Measurements from ENCODE around the gene SRCIN1. TPM values are rescaled to one million over a fixed set of nuclear protein-coding genes. Genes with fewer than 3 reads are reported as not detected.

SRCIN1 gene
- total RNA-seq, 4 donors from 2014 or later: 1.8 to 8.8 (median 5.2) TPM

GRCh38 chr17:38566666-38567031, 39.1 kb downstream of the SRCIN1 start:
- DNase-seq: no peak
- Histone ChIP-seq H3K27me3 (peaks cover 88% of the 10 kb centered on the region), H3K9me3 (no peaks in the 10 kb centered on the region), H3K36me3 (no peaks in the 10 kb centered on the region), H3K27ac (no peak overlapping the region), H3K4me3 (no peak overlapping the region), H3K4me1 (peaks cover 0 to 3% (median 0%) of the 10 kb centered on the region in 4 donors)
- intact Hi-C loops (cut with DNase I; ENCODE audit: low total_unique reads) (no loop called here), in situ Hi-C loops (cut with MboI; ENCODE audit: low pct_ligation_motif_present in 1 of 4, low pct_unique_long_range_greater_than_20kb in 1 of 4, low sequenced_read_pairs in 3 of 4) (loop anchor here in 2 of 4 donors (10.0 to 25.0 kb wide), 2 partner anchors 88 to 96 kb away; partner anchors contain the start of gene EPOP (in 1 of the 2))
- TF ChIP-seq POLR2A (IDR thresholded peaks at IDR 0.05) (no peak), POLR2AphosphoS5 (IDR thresholded peaks at IDR 0.05) (no peak), EP300 (IDR thresholded peaks at IDR 0.05; ENCODE audit: low read depth) (no peak)
- TF ChIP-seq, protein P1, sequence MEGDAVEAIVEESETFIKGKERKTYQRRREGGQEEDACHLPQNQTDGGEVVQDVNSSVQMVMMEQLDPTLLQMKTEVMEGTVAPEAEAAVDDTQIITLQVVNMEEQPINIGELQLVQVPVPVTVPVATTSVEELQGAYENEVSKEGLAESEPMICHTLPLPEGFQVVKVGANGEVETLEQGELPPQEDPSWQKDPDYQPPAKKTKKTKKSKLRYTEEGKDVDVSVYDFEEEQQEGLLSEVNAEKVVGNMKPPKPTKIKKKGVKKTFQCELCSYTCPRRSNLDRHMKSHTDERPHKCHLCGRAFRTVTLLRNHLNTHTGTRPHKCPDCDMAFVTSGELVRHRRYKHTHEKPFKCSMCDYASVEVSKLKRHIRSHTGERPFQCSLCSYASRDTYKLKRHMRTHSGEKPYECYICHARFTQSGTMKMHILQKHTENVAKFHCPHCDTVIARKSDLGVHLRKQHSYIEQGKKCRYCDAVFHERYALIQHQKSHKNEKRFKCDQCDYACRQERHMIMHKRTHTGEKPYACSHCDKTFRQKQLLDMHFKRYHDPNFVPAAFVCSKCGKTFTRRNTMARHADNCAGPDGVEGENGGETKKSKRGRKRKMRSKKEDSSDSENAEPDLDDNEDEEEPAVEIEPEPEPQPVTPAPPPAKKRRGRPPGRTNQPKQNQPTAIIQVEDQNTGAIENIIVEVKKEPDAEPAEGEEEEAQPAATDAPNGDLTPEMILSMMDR (IDR thresholded peaks at IDR 0.05): no peak
- 67 to 72% methylated on average over 4 to 5 of the region's 5 CpGs for WGBS, 2 donors (ENCODE audit: low coverage in 1 of 2)

- Histone ChIP-seq H3K9me3 (no peaks in the 10 kb centered on the region), H3K36me3 (no peaks in the 10 kb centered on the region), H3K27me3 (peaks cover 88% of the 10 kb centered on the region), H3K27ac (no peak overlapping the region), H3K4me1 (peaks cover 0 to 3% (median 0%) of the 10 kb centered on the region in 4 donors), H3K4me3 (no peak overlapping the region)
- intact Hi-C loops (cut with DNase I; ENCODE audit: low total_unique reads): no loop called here
- DNase-seq: no peak
- in situ Hi-C loops (cut with MboI; ENCODE audit: low pct_ligation_motif_present in 1 of 4, low pct_unique_long_range_greater_than_20kb in 1 of 4, low sequenced_read_pairs in 3 of 4): loop anchor here in 2 of 4 donors (10.0 to 25.0 kb wide), 2 partner anchors 89 to 96 kb away; partner anchors contain the start of gene EPOP (in 1 of the 2)
- 60 to 62% methylated on average over 2 to 9 of the region's 10 CpGs for WGBS, 2 donors (ENCODE audit: low coverage in 1 of 2)
- TF ChIP-seq POLR2A (IDR thresholded peaks at IDR 0.05) (no peak), EP300 (IDR thresholded peaks at IDR 0.05; ENCODE audit: low read depth) (no peak)
- TF ChIP-seq, protein P1 (IDR thresholded peaks at IDR 0.05): no peak
These were observed 39.7 kb downstream of the SRCIN1 start for GRCh38 chr17:38565853-38566665.

GRCh38 chr17:38564869-38565268, 40.9 kb downstream of the SRCIN1 start:
- Histone ChIP-seq H3K9me3 (no peaks in the 10 kb centered on the region), H3K4me1 (peaks cover 2 to 4% (median 3%) of the 10 kb centered on the region in 4 donors), H3K27me3 (peaks cover 89% of the 10 kb centered on the region), H3K27ac (no peak overlapping the region), H3K36me3 (no peaks in the 10 kb centered on the region), H3K4me3 (no peak overlapping the region)
- TF ChIP-seq POLR2A (IDR thresholded peaks at IDR 0.05): no peak
- intact Hi-C loops (cut with DNase I; ENCODE audit: low total_unique reads) (loop anchor here (5.0 kb wide), 1 partner anchor 82 kb away; no protein-coding TSS in a partner anchor), in situ Hi-C loops (cut with MboI; ENCODE audit: low pct_ligation_motif_present in 1 of 4, low pct_unique_long_range_greater_than_20kb in 1 of 4, low sequenced_read_pairs in 3 of 4) (loop anchor here in 2 of 4 donors (10.0 to 25.0 kb wide), 2 partner anchors 90 to 97 kb away; partner anchors contain the start of gene EPOP (in 1 of the 2))
- 30 to 45% methylated on average over 3 to 6 of the region's 6 CpGs for WGBS, 2 donors (ENCODE audit: low coverage in 1 of 2)
- no peak for DNase-seq

- Histone ChIP-seq H3K36me3 (no peaks in the 10 kb centered on the region), H3K4me1 (peaks cover 5 to 9% (median 8%) of the 10 kb centered on the region in 4 donors), H3K27me3 (peaks cover 87% of the 10 kb centered on the region), H3K9me3 (no peaks in the 10 kb centered on the region), H3K4me3 (no peak overlapping the region), H3K27ac (no peak overlapping the region)
- no peak for DNase-seq
- in situ Hi-C loops (cut with MboI; ENCODE audit: low pct_ligation_motif_present in 1 of 4, low pct_unique_long_range_greater_than_20kb in 1 of 4, low sequenced_read_pairs in 3 of 4): loop anchor here in 2 of 4 donors (10.0 to 25.0 kb wide), 2 partner anchors 90 to 98 kb away; partner anchors contain the start of gene EPOP (in 1 of the 2)
- TF ChIP-seq POLR2A (IDR thresholded peaks at IDR 0.05) (no peak), EP300 (IDR thresholded peaks at IDR 0.05; ENCODE audit: low read depth) (no peak), POLR2AphosphoS5 (IDR thresholded peaks at IDR 0.05) (no peak)
- TF ChIP-seq, protein P1 (IDR thresholded peaks at IDR 0.05): no peak
- WGBS, 2 donors (ENCODE audit: low coverage in 1 of 2): 20 to 52% methylated on average over 2 to 14 of the region's 14 CpGs
- intact Hi-C loops (cut with DNase I; ENCODE audit: low total_unique reads): loop anchor here (5.0 kb wide), 1 partner anchor 83 kb away; no protein-coding TSS in a partner anchor
These were observed 41.4 kb downstream of the SRCIN1 start for GRCh38 chr17:38564254-38564837.
